Skin of body (tissue), 2 donors: ENCODE measurements around the gene CDKN2AIP. TPM values are rescaled to one million over a fixed set of nuclear protein-coding genes. Genes with fewer than 3 reads are reported as not detected.
"Not testable (repeated sequence)": the region's sequence is repeated elsewhere in the genome, so short reads cannot be mapped to it uniquely, and the experiment has no call there.

Experiments used
- DNase-seq: peaks from one replicate; lab custom pipeline; 2025; lab: John Stamatoyannopoulos, UW
- total RNA-seq: library from RNA; depleted of rRNA; stranded (reverse); fragments of >200 nt; gene quantifications from one replicate; pipeline ENCODE4 v1.2.3, GENCODE V29; 2014

CDKN2AIP gene
- total RNA-seq, 1 donor from 2014 or later: 18.0 TPM

DNA sequence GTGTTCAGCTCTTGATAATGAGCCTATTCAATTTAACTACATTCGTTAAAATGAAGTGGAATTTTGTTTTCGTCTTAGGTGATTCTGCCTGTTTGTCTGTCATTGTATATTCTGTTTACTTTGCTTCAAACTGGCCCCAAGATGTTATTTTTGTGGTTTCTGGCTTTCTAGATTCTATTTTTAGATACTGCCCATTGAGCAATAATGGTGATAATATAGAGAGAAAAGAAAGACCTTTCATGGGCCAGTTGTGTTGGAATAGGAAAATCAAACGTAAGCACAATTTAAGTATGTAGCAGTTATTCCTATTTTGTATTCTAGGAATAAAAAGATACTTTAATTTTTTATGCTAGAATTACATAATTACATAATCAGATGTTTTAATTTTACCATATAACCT lies 4.0 kb downstream of the CDKN2AIP start:
- no peak for DNase-seq

GRCh38 chr4:183449193-183449882 lies 4.9 kb downstream of the CDKN2AIP start:
- no peak for DNase-seq

DNA sequence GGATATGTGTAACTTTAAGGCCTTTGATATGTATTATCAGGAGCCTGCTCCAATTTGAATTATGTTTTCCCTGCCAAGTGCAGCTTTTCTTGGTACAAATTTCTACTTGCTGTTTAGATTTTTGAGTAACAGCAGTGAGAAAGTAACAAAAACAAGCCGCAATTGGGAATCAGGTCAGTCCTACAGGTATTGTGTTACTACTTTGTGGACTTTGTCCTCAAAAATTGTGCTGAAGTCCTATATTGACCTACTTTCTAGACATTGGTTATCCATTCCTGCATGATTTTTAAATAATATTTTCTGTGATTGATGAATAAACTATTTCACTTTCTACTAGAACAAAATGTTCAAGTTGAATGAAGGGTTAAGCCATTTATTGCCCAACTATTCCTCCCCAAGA lies 5.7 kb downstream of the CDKN2AIP start:
- DNase-seq: no peak

DNA sequence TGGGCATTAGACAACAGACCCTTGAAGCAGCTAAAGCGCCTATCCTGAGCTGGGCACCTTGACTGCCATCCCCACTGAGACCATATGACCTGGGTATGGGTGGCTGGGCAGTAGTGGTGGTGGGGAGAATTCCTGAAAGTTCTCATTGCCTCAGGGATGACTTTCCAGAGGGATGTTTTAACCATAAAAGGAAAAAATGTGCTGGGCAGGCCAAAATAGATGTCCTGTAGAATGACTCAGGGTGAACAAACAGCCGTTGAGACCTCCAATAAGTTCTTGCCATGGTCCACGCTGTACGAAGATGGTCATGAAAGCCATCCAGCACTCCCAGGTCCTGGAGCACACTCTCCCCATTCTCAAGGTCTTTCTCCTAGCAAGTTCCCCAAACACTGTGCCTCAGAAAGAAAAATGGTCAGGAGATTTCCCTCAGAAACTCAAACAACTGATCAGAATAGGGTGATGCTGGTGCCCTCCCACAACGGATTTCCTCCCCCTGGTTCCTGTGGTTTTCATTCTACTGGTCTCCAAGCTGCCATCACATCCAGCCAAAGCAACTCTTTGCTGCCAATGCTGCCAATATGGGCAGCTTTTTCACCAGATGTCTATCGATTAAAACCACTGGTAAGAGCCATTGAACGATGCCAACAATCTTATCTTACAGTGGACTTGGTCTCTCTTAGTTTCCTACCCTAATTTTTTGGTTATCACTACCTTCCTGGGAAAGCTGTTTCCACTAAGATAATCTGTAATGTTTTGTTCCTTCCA lies 11.2 kb downstream of the CDKN2AIP start:
- no peak for DNase-seq

DNA sequence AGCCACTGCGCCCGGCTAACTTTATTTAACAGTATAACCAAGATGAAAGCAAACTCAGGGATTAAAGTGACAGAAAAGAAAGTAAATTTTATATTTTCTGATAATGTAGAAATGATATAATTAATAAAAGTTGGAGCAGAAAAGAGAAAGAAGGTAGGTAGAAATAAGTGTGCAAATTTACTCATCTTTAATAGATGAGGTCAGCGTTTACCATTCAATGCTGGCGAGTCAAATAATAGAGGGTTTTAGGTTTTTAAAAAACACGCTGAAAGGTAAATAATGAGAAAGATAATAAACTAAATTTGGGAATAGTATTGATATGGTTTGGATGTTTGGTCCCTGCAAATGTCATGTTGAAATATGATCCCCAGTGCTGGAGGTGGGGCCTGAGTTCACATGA lies 13.6 kb downstream of the CDKN2AIP start:
- no peak for DNase-seq

DNA sequence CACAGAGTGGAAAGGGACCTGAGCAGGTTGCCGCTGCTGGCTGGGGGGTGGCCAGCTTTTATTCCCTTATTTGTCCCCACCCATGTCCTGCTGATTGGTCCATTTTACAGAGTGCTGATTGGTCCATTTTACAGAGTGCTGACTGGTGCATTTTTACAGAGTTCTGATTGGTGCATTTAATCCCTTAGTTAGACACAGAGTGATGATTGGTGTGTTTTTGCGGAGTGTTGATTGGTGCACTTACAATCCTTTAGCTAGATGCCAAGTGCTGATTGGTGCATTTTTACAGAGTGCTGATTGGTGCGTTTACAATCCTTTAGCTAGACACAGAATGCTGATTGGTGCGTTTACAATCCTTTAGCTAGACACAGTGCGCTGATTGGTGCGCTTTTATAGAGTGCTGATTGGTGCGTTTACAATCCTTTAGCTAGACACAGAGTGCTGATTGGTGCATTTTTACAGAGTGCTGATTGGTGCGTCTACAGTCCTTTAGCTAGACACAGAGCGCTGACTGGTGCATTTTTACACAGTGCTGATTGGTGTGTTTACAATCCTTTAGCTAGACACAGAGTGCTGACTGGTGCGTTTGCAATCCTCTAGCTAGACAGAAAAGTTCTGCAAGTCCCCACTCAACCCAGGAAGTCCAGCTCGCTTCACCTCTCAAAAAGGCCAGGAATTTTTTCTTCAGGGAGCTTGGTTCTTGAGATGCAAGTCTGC lies 19.6 kb downstream of the CDKN2AIP start:
- DNase-seq: not testable (repeated sequence)

- DNase-seq: not testable (repeated sequence)
Measured at GRCh38 chr4:183465879-183466278, 21.4 kb downstream of the CDKN2AIP start.

- DNase-seq: no peak
Measured at GRCh38 chr4:183467246-183467645, 22.8 kb downstream of the CDKN2AIP start.

- no peak for DNase-seq
Measured at GRCh38 chr4:183468210-183469095, 24.0 kb downstream of the CDKN2AIP start.

GRCh38 chr4:183469285-183469684 lies 24.8 kb downstream of the CDKN2AIP start:
- no peak for DNase-seq

- no peak for DNase-seq
Measured at GRCh38 chr4:183469936-183470335, 25.5 kb downstream of the CDKN2AIP start.

DNA sequence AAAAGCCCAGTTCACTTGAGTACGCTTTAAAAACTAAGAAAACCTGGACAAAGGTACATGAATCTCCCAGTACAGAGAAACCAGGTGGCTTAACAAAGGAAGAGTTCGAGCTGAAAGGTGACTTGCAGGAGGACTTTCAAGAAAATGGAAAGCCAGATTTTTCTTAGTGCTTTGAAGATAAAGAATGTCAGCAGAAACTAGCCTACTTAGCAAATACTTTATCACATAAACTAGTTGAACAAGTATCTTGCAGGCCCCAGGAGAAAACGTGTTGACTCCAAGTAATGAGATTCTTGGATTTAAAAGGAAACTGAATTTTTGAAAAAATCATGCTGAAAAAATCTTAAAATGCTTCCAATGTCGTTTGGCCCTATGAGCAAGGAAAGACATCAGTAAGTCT lies 26.4 kb downstream of the CDKN2AIP start:
- DNase-seq: no peak

DNA sequence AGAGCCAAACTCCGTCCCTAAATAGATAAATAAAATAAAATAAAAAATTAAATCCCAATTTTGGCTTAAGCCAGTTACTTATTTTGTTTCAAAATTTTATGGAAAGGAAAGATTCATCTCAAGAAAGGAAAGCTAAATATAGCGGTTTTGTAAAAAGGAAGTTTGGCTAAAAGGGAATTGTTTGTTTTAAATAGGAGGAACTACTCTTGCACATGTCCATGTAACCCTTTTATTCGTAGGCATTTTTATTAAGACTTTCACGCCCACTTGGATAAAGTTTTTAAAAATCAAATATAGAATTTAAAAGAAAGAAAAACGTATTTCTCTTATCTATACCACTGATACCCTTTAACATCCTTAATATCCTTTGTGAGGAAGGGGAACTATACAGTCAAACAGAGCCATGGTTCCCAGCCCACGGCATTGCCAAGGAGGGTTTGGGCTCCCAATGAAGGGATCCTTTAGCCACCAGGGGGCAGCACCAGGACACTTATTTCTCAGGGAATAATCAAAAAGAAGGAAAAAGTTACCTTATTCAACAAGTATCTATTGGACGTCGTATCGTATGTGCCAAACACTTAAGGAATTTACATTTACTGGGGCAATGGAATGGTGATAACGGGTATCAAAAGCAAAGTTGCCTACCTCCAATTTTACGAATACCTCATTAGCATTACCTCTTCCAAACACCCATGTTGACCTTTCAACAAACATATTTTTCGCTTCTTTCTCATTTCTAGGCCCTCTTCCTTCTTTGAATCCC lies 27.7 kb downstream of the CDKN2AIP start:
- peak; percentile 56 for DNase-seq

GRCh38 chr4:183478123-183478522 lies 33.7 kb downstream of the CDKN2AIP start:
- DNase-seq: no peak

GRCh38 chr4:183478926-183479325 lies 34.5 kb downstream of the CDKN2AIP start:
- DNase-seq: no peak

- not testable (repeated sequence) for DNase-seq
Measured at GRCh38 chr4:183482515-183483095, 38.2 kb downstream of the CDKN2AIP start.

DNA sequence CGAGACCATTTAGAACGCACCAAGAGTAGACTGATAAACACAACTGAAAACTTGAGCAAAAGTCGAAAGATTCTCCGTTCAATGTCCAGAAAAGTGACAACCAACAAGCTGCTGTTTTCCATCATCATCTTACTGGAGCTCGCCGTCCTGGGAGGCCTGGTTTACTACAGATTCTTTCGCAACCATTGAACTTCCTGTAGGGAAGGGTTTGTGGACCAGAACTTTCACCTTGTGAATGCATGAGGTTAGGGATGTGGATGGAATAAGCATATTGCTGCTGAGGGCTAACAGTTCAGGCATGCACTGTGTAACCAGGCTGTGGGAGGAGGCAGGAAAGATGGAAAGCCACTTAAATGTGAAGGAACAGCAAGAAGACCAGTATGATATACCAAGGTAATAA lies 39.6 kb downstream of the CDKN2AIP start:
- DNase-seq: no peak

DNA sequence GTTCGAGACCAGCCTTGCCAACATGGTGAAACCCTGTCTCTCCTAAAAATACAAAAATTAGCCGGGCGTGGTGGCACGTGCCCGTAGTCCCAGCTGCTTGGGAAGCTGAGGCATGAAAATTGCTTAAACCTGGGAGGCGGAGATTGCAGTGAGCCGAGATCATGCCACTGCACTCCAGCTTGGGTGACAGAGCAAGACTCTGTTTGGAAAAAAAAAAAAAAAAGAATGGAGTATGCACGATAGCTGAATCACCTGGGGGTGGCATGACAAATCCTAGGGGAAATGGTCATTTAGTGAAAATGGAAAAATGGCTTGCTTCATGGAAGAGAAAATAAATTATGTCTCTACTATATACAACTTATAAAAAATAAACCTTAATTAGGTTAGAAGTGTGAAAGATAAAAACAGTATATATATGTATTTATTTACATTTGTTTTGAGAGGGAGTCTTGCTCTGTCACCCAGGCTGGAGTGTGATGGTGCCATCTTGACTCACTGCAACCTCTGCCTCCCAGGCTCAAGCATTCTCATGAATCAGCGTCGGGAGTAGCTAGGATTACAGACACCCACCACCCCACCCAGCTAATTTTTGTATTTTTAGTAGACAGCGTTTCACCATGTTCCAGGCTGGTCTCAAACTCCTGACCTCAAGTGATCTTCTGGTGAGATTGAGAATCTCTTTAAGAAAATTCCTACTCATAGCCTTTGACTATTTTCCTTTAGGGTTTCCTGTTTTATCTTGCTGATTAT lies 41.1 kb downstream of the CDKN2AIP start:
- no peak for DNase-seq

DNA sequence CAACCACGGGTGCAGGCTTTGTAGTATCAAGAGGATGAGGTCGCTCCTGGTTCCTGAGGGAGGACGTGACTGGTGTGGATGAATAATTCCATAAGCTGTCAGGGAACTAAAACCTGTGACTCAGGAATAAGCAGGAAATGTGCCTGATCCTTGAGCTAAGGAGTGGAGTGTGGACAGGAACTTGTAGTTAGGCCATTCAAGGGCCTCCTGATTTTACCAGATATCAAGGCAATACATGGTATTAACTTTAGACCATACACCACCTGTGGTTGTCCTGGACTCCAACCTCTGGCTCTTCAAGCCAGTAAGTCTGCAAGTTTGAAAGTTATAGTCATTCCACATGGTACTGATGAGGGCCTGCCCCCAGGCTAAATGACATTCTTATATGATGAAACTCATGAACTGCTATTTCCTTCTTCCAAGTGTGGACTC lies 48.4 kb downstream of the CDKN2AIP start:
- no peak for DNase-seq
